H9 (cell line): ENCODE measurements around the gene IQCM. TPM values are rescaled to one million over a fixed set of nuclear protein-coding genes. Genes with fewer than 3 reads are reported as not detected.

ENCODE experiments used
- DNase-seq: peaks from one replicate; pipeline ENCODE4 v3.0.0-alpha.2; 2017
- H2AFZ ChIP-seq: one replicate; pipeline ENCODE4 v1.6.1; 2013; ENCODE audit warnings: mild to moderate bottlenecking, low read length, control low read depth, moderate library complexity
- H2AK5ac ChIP-seq: 2 replicates; pipeline ENCODE4 v1.6.1; 2013; ENCODE audit warnings: low read length, control low read depth, mixed read lengths; ENCODE audit not compliant: insufficient read length
- H2BK120ac ChIP-seq: one replicate; pipeline ENCODE4 v1.6.1; 2013; ENCODE audit warnings: low read depth, mild to moderate bottlenecking, low read length, control low read depth, inconsistent platforms; ENCODE audit not compliant: poor library complexity, severe bottlenecking
- H2BK12ac ChIP-seq: 2 replicates; pipeline ENCODE4 v1.6.1; 2013; ENCODE audit warnings: low read length, control low read depth, mixed read lengths, low read depth; ENCODE audit not compliant: insufficient read length
- H2BK15ac ChIP-seq: 2 replicates; pipeline ENCODE4 v1.6.1; 2013; ENCODE audit warnings: low read depth, low read length, control low read depth
- H2BK20ac ChIP-seq: one replicate; pipeline ENCODE4 v1.6.1; 2013; ENCODE audit warnings: low read depth, mild to moderate bottlenecking, low read length, control low read depth, inconsistent platforms; ENCODE audit not compliant: poor library complexity, severe bottlenecking
- H2BK5ac ChIP-seq: 2 replicates; pipeline ENCODE4 v1.6.1; 2013; ENCODE audit warnings: low read length, control low read depth, mixed read lengths; ENCODE audit not compliant: insufficient read length
- H3K14ac ChIP-seq: 2 replicates; pipeline ENCODE4 v1.6.1; 2013; ENCODE audit warnings: low read length, control low read depth; ENCODE audit not compliant: insufficient read depth
- H3K18ac ChIP-seq: 2 replicates; pipeline ENCODE4 v1.6.1; 2013; ENCODE audit warnings: low read depth, mild to moderate bottlenecking, mixed read lengths, low read length, control low read depth; ENCODE audit not compliant: insufficient read length
- H3K23ac ChIP-seq: 2 replicates; pipeline ENCODE4 v1.6.1; 2013; ENCODE audit warnings: low read length, control low read depth, mixed read lengths, low read depth; ENCODE audit not compliant: insufficient read length
- H3K23me2 ChIP-seq: 2 replicates; pipeline ENCODE4 v1.6.1; 2013; ENCODE audit warnings: low read depth, mild to moderate bottlenecking, mixed read lengths, low read length, control low read depth; ENCODE audit not compliant: insufficient read length, poor library complexity, severe bottlenecking
- H3K27ac ChIP-seq: 2 replicates; pipeline ENCODE4 v1.5.1; 2013; ENCODE audit warnings: low read length, control low read depth, mixed read lengths, low read depth; ENCODE audit not compliant: insufficient read length
- H3K27me3 ChIP-seq: 2 replicates; pipeline ENCODE4 v1.6.1; 2013; ENCODE audit warnings: low read length, control low read depth, inconsistent platforms; ENCODE audit not compliant: insufficient read depth
- H3K4ac ChIP-seq: 2 replicates; pipeline ENCODE4 v1.6.1; 2013; ENCODE audit warnings: low read depth, mild to moderate bottlenecking, control low read depth, inconsistent platforms, low read length, moderate library complexity
- H3K4me1 ChIP-seq: 2 replicates; pipeline ENCODE4 v1.6.1; 2013; ENCODE audit warnings: low read length, control low read depth, inconsistent platforms; ENCODE audit not compliant: insufficient read depth
- H3K4me2 ChIP-seq: 2 replicates; pipeline ENCODE4 v1.6.1; 2013; ENCODE audit warnings: low read length, control low read depth, mixed read lengths; ENCODE audit not compliant: insufficient read length, insufficient read depth
- H3K56ac ChIP-seq: 2 replicates; pipeline ENCODE4 v1.6.1; 2013; ENCODE audit warnings: low read depth, mild to moderate bottlenecking, mixed read lengths, low read length, control low read depth; ENCODE audit not compliant: insufficient read length
- H3K79me1 ChIP-seq: 2 replicates; pipeline ENCODE4 v1.6.1; 2013; ENCODE audit warnings: low read depth, mild to moderate bottlenecking, moderate library complexity, low read length, control low read depth, inconsistent platforms; ENCODE audit not compliant: insufficient read depth, poor library complexity, severe bottlenecking
- H3K79me2 ChIP-seq: 2 replicates; pipeline ENCODE4 v1.6.1; 2013; ENCODE audit warnings: low read length, control low read depth, inconsistent platforms; ENCODE audit not compliant: insufficient read depth
- H3K9ac ChIP-seq: 2 replicates; pipeline ENCODE4 v1.6.1; 2013; ENCODE audit warnings: low read length, control low read depth, mixed read lengths; ENCODE audit not compliant: insufficient read length; ENCODE audit errors: extremely low read depth
- H3K9me3 ChIP-seq: one replicate; pipeline ENCODE4 v1.6.1; 2013; ENCODE audit warnings: low read depth, low read length, inconsistent platforms; ENCODE audit not compliant: control insufficient read depth
- H3T11ph ChIP-seq: one replicate; pipeline ENCODE4 v1.6.1; 2013; ENCODE audit warnings: mild to moderate bottlenecking, low read length, control low read depth, inconsistent platforms
- H4K20me1 ChIP-seq: one replicate; pipeline ENCODE4 v1.6.1; 2013; ENCODE audit not compliant: control insufficient read depth, insufficient read length, insufficient read depth
- H4K5ac ChIP-seq: 2 replicates; pipeline ENCODE4 v1.6.1; 2013; ENCODE audit warnings: low read depth, mild to moderate bottlenecking, mixed read lengths, low read length, control low read depth; ENCODE audit not compliant: insufficient read length
- H4K8ac ChIP-seq: replicated peaks from 2 replicates; pipeline ENCODE4 v1.6.1; 2013; ENCODE audit warnings: low read length, control low read depth, mixed read lengths, low read depth; ENCODE audit not compliant: insufficient read length
- H4K91ac ChIP-seq: 2 replicates; pipeline ENCODE4 v1.6.1; 2013; ENCODE audit warnings: low read depth, mild to moderate bottlenecking, moderate library complexity, mixed read lengths, low read length, control low read depth; ENCODE audit not compliant: insufficient read length
- H3K27ac Mint-ChIP-seq, 3 experiments: 2 replicates in 2 of 3; 3 replicates in 1 of 3; pipeline ENCODE4 v1.8.0; 2020 to 2021; ENCODE audit warnings: mixed read lengths in 3 of 3, mild to moderate bottlenecking in 1 of 3, moderate library complexity in 1 of 3
- H3K27me3 Mint-ChIP-seq: 2 replicates; pipeline ENCODE4 v1.8.0; 2021; ENCODE audit warnings: low read depth, mild to moderate bottlenecking, moderate library complexity, mixed read lengths
- H3K36me3 Mint-ChIP-seq, 3 experiments: 2 replicates in 2 of 3; 3 replicates in 1 of 3; pipeline ENCODE4 v1.8.0; 2020 to 2021; ENCODE audit warnings: low read depth in 3 of 3, mixed read lengths in 3 of 3; ENCODE audit not compliant: insufficient read depth in 1 of 3
- H3K4me1 Mint-ChIP-seq, 2 experiments: 2 replicates each; pipeline ENCODE4 v1.8.0; 2020; ENCODE audit warnings: mixed read lengths in 2 of 2
- H3K4me3 Mint-ChIP-seq, 2 experiments: 2 replicates in 1 of 2; 3 replicates in 1 of 2; pipeline ENCODE4 v1.8.0; 2020 to 2021; ENCODE audit warnings: mild to moderate bottlenecking in 2 of 2, mixed read lengths in 2 of 2, moderate library complexity in 1 of 2
- H3K9me3 Mint-ChIP-seq, 2 experiments: 2 replicates in 1 of 2; 3 replicates in 1 of 2; pipeline ENCODE4 v1.8.0; 2020; ENCODE audit warnings: mild to moderate bottlenecking in 2 of 2, mixed read lengths in 2 of 2, moderate library complexity in 1 of 2
- WGBS: extraction: QIAGEN DNeasy Blood & Tissue Kit; methylation state at CpG from one replicate; pipeline ENCODE4 v1.1.7; 2013; ENCODE audit warnings: missing lambda C conversion rate, low lambda C conversion rate, mixed read lengths; ENCODE audit not compliant: insufficient read length; ENCODE audit errors: extremely low coverage; 5-methylcytosine and 5-hydroxymethylcytosine counted together
- total RNA-seq: library from RNA; stranded (reverse); gene quantifications from 2 replicates; pipeline ENCODE4 v1.2.1, GENCODE V29; 2021
- TF ChIP-seq, protein P1 (sequence below): fragments of 200-600 bp; sonication (generic); conservative IDR thresholded peaks from 3 replicates; pipeline ENCODE4 v1.8.0; 2021; ENCODE audit warnings: antibody characterized with exemption, mild to moderate bottlenecking

IQCM gene
- total RNA-seq, 1 experiment from 2014 or later: 0.15 TPM

DNA sequence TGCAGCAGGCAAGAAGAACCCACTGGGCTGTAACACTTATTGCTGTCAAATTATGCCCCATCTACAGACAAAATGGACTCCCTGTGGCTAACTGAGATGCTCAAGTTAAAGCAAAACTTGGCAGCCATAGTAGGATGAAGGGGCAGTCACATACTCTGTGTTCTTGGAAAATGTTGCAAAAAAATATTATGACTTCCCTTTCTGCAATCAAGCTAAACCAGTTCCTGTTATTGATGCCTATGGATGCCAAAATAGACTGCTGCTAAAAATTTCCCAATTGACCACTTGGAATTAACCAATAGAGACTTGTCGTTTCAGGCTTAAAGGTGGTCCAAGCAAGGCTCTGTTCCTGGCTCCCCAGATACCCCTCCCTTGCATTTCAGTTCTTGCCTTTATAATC is 49.5 kb downstream of the IQCM start:
- Histone ChIP-seq H3K18ac (no peak overlapping the region), H4K20me1 (no peaks in the 10 kb centered on the region), H2BK15ac (no peak overlapping the region), H4K5ac (no peak overlapping the region), H2BK5ac (no peak overlapping the region), H3T11ph (no peak overlapping the region), H4K8ac (no peak overlapping the region), H3K9ac (no peak overlapping the region), H3K27ac (no peak overlapping the region), H3K23me2 (no peaks in the 10 kb centered on the region), H3K4me2 (no peak overlapping the region), H3K27me3 (no peaks in the 10 kb centered on the region), H2BK20ac (no peak overlapping the region), H3K79me1 (no peaks in the 10 kb centered on the region), H3K56ac (no peak overlapping the region), H3K9me3 (no peaks in the 10 kb centered on the region), H3K79me2 (no peaks in the 10 kb centered on the region), H4K91ac (no peak overlapping the region), H3K4ac (no peak overlapping the region), H2AFZ (no peak overlapping the region), H3K23ac (no peak overlapping the region), H3K14ac (no peak overlapping the region), H3K4me1 (no peaks in the 10 kb centered on the region), H2AK5ac (no peak overlapping the region), H2BK12ac (no peak overlapping the region), H2BK120ac (no peak overlapping the region)
- Mint-ChIP-seq H3K27me3 (no peaks in the 10 kb centered on the region), H3K27ac (no peak overlapping the region), H3K4me1 (peaks cover 3 to 8% of the 10 kb centered on the region in 2 experiments), H3K36me3 (no peaks in the 10 kb centered on the region), H3K9me3 (no peaks in the 10 kb centered on the region), H3K4me3 (no peak overlapping the region)
- WGBS: no CpG with 5 or more reads among the region's 1 CpG
- TF ChIP-seq, protein P1, sequence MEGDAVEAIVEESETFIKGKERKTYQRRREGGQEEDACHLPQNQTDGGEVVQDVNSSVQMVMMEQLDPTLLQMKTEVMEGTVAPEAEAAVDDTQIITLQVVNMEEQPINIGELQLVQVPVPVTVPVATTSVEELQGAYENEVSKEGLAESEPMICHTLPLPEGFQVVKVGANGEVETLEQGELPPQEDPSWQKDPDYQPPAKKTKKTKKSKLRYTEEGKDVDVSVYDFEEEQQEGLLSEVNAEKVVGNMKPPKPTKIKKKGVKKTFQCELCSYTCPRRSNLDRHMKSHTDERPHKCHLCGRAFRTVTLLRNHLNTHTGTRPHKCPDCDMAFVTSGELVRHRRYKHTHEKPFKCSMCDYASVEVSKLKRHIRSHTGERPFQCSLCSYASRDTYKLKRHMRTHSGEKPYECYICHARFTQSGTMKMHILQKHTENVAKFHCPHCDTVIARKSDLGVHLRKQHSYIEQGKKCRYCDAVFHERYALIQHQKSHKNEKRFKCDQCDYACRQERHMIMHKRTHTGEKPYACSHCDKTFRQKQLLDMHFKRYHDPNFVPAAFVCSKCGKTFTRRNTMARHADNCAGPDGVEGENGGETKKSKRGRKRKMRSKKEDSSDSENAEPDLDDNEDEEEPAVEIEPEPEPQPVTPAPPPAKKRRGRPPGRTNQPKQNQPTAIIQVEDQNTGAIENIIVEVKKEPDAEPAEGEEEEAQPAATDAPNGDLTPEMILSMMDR: no peak
- DNase-seq: no peak
